H9 (cell line): ENCODE results near the gene ZBTB9. TPM values are rescaled to one million over a fixed set of nuclear protein-coding genes. Genes with fewer than 3 reads are reported as not detected.

Source experiments
- DNase-seq: peaks from one replicate; pipeline ENCODE4 v3.0.0-alpha.2; 2017
- H2AFZ ChIP-seq: one replicate; pipeline ENCODE4 v1.6.1; 2013; ENCODE audit warnings: mild to moderate bottlenecking, low read length, control low read depth, moderate library complexity
- H2AK5ac ChIP-seq: 2 replicates; pipeline ENCODE4 v1.6.1; 2013; ENCODE audit warnings: low read length, control low read depth, mixed read lengths; ENCODE audit not compliant: insufficient read length
- H2BK120ac ChIP-seq: one replicate; pipeline ENCODE4 v1.6.1; 2013; ENCODE audit warnings: low read depth, mild to moderate bottlenecking, low read length, control low read depth, inconsistent platforms; ENCODE audit not compliant: poor library complexity, severe bottlenecking
- H2BK12ac ChIP-seq: 2 replicates; pipeline ENCODE4 v1.6.1; 2013; ENCODE audit warnings: low read length, control low read depth, mixed read lengths, low read depth; ENCODE audit not compliant: insufficient read length
- H2BK15ac ChIP-seq: 2 replicates; pipeline ENCODE4 v1.6.1; 2013; ENCODE audit warnings: low read depth, low read length, control low read depth
- H2BK20ac ChIP-seq: one replicate; pipeline ENCODE4 v1.6.1; 2013; ENCODE audit warnings: low read depth, mild to moderate bottlenecking, low read length, control low read depth, inconsistent platforms; ENCODE audit not compliant: poor library complexity, severe bottlenecking
- H2BK5ac ChIP-seq: 2 replicates; pipeline ENCODE4 v1.6.1; 2013; ENCODE audit warnings: low read length, control low read depth, mixed read lengths; ENCODE audit not compliant: insufficient read length
- H3K14ac ChIP-seq: 2 replicates; pipeline ENCODE4 v1.6.1; 2013; ENCODE audit warnings: low read length, control low read depth; ENCODE audit not compliant: insufficient read depth
- H3K18ac ChIP-seq: 2 replicates; pipeline ENCODE4 v1.6.1; 2013; ENCODE audit warnings: low read depth, mild to moderate bottlenecking, mixed read lengths, low read length, control low read depth; ENCODE audit not compliant: insufficient read length
- H3K23ac ChIP-seq: 2 replicates; pipeline ENCODE4 v1.6.1; 2013; ENCODE audit warnings: low read length, control low read depth, mixed read lengths, low read depth; ENCODE audit not compliant: insufficient read length
- H3K23me2 ChIP-seq: 2 replicates; pipeline ENCODE4 v1.6.1; 2013; ENCODE audit warnings: low read depth, mild to moderate bottlenecking, mixed read lengths, low read length, control low read depth; ENCODE audit not compliant: insufficient read length, poor library complexity, severe bottlenecking
- H3K27ac ChIP-seq: 2 replicates; pipeline ENCODE4 v1.5.1; 2013; ENCODE audit warnings: low read length, control low read depth, mixed read lengths, low read depth; ENCODE audit not compliant: insufficient read length
- H3K27me3 ChIP-seq: 2 replicates; pipeline ENCODE4 v1.6.1; 2013; ENCODE audit warnings: low read length, control low read depth, inconsistent platforms; ENCODE audit not compliant: insufficient read depth
- H3K4ac ChIP-seq: 2 replicates; pipeline ENCODE4 v1.6.1; 2013; ENCODE audit warnings: low read depth, mild to moderate bottlenecking, control low read depth, inconsistent platforms, low read length, moderate library complexity
- H3K4me1 ChIP-seq: 2 replicates; pipeline ENCODE4 v1.6.1; 2013; ENCODE audit warnings: low read length, control low read depth, inconsistent platforms; ENCODE audit not compliant: insufficient read depth
- H3K4me2 ChIP-seq: 2 replicates; pipeline ENCODE4 v1.6.1; 2013; ENCODE audit warnings: low read length, control low read depth, mixed read lengths; ENCODE audit not compliant: insufficient read length, insufficient read depth
- H3K56ac ChIP-seq: 2 replicates; pipeline ENCODE4 v1.6.1; 2013; ENCODE audit warnings: low read depth, mild to moderate bottlenecking, mixed read lengths, low read length, control low read depth; ENCODE audit not compliant: insufficient read length
- H3K79me1 ChIP-seq: 2 replicates; pipeline ENCODE4 v1.6.1; 2013; ENCODE audit warnings: low read depth, mild to moderate bottlenecking, moderate library complexity, low read length, control low read depth, inconsistent platforms; ENCODE audit not compliant: insufficient read depth, poor library complexity, severe bottlenecking
- H3K79me2 ChIP-seq: 2 replicates; pipeline ENCODE4 v1.6.1; 2013; ENCODE audit warnings: low read length, control low read depth, inconsistent platforms; ENCODE audit not compliant: insufficient read depth
- H3K9ac ChIP-seq: 2 replicates; pipeline ENCODE4 v1.6.1; 2013; ENCODE audit warnings: low read length, control low read depth, mixed read lengths; ENCODE audit not compliant: insufficient read length; ENCODE audit errors: extremely low read depth
- H3K9me3 ChIP-seq: one replicate; pipeline ENCODE4 v1.6.1; 2013; ENCODE audit warnings: low read depth, low read length, inconsistent platforms; ENCODE audit not compliant: control insufficient read depth
- H3T11ph ChIP-seq: one replicate; pipeline ENCODE4 v1.6.1; 2013; ENCODE audit warnings: mild to moderate bottlenecking, low read length, control low read depth, inconsistent platforms
- H4K20me1 ChIP-seq: one replicate; pipeline ENCODE4 v1.6.1; 2013; ENCODE audit not compliant: control insufficient read depth, insufficient read length, insufficient read depth
- H4K5ac ChIP-seq: 2 replicates; pipeline ENCODE4 v1.6.1; 2013; ENCODE audit warnings: low read depth, mild to moderate bottlenecking, mixed read lengths, low read length, control low read depth; ENCODE audit not compliant: insufficient read length
- H4K8ac ChIP-seq: replicated peaks from 2 replicates; pipeline ENCODE4 v1.6.1; 2013; ENCODE audit warnings: low read length, control low read depth, mixed read lengths, low read depth; ENCODE audit not compliant: insufficient read length
- H4K91ac ChIP-seq: 2 replicates; pipeline ENCODE4 v1.6.1; 2013; ENCODE audit warnings: low read depth, mild to moderate bottlenecking, moderate library complexity, mixed read lengths, low read length, control low read depth; ENCODE audit not compliant: insufficient read length
- H3K27ac Mint-ChIP-seq, 3 experiments: 2 replicates in 2 of 3; 3 replicates in 1 of 3; pipeline ENCODE4 v1.8.0; 2020 to 2021; ENCODE audit warnings: mixed read lengths in 3 of 3, mild to moderate bottlenecking in 1 of 3, moderate library complexity in 1 of 3
- H3K27me3 Mint-ChIP-seq: 2 replicates; pipeline ENCODE4 v1.8.0; 2021; ENCODE audit warnings: low read depth, mild to moderate bottlenecking, moderate library complexity, mixed read lengths
- H3K36me3 Mint-ChIP-seq, 3 experiments: 2 replicates in 2 of 3; 3 replicates in 1 of 3; pipeline ENCODE4 v1.8.0; 2020 to 2021; ENCODE audit warnings: low read depth in 3 of 3, mixed read lengths in 3 of 3; ENCODE audit not compliant: insufficient read depth in 1 of 3
- H3K4me1 Mint-ChIP-seq, 2 experiments: 2 replicates each; pipeline ENCODE4 v1.8.0; 2020; ENCODE audit warnings: mixed read lengths in 2 of 2
- H3K4me3 Mint-ChIP-seq, 2 experiments: 2 replicates in 1 of 2; 3 replicates in 1 of 2; pipeline ENCODE4 v1.8.0; 2020 to 2021; ENCODE audit warnings: mild to moderate bottlenecking in 2 of 2, mixed read lengths in 2 of 2, moderate library complexity in 1 of 2
- H3K9me3 Mint-ChIP-seq, 2 experiments: 2 replicates in 1 of 2; 3 replicates in 1 of 2; pipeline ENCODE4 v1.8.0; 2020; ENCODE audit warnings: mild to moderate bottlenecking in 2 of 2, mixed read lengths in 2 of 2, moderate library complexity in 1 of 2
- CTCF ChIP-seq: fragments of 200-600 bp; sonication (generic); conservative IDR thresholded peaks from 3 replicates; pipeline ENCODE4 v1.8.0; 2021; ENCODE audit warnings: antibody characterized with exemption, mild to moderate bottlenecking
- WGBS: extraction: QIAGEN DNeasy Blood & Tissue Kit; methylation state at CpG from one replicate; pipeline ENCODE4 v1.1.7; 2013; ENCODE audit warnings: missing lambda C conversion rate, low lambda C conversion rate, mixed read lengths; ENCODE audit not compliant: insufficient read length; ENCODE audit errors: extremely low coverage; 5-methylcytosine and 5-hydroxymethylcytosine counted together
- total RNA-seq: library from RNA; stranded (reverse); gene quantifications from 2 replicates; pipeline ENCODE4 v1.2.1, GENCODE V29; 2021

The ZBTB9 gene
- total RNA-seq, 1 experiment from 2014 or later, result 53.1 TPM

DNA sequence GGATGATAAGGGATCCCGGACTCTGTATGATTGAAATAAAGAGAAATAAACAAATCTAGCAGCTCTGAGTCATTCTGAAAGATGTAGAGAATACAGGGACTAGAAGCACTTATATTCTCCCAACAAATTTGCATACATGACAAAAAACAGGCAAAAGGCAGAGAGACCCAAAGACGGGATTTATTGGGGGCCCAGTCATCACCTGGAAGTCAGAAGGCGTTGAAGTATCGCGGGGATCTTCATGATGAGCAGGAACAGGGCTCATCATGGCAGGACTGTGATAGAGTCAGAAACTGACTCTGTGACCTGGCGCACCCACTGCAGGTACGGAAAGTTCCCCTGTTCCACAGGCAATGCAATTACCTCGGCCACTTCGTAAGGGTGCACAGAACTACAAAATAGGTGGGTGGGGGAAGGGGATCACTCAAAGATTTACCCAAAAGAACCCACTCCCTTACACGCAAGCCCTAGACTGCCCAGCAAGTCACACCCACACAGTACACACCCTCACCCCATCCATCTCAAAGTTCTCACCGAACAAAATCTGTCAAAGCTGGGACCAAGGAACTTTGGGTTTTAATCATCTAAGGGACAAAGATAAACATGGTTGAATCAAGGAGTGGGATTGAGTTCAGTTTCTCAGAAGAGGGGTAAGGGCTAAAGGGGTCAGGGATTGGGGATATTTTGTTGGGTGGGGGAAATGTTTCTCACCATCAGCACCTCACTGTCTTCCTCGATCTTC is 37.8 kb upstream of the ZBTB9 start:
- Histone ChIP-seq H3K4ac (no peak overlapping the region), H3K9ac (peak overlapping the region; percentile 81), H2BK120ac (no peak overlapping the region), H3K4me2 (peak overlapping the region; percentile 96), H3K27me3 (no peaks in the 10 kb centered on the region), H4K91ac (no peak overlapping the region), H4K20me1 (no peaks in the 10 kb centered on the region), H3K79me2 (peaks cover 10% of the 10 kb centered on the region; the same call in 1 of the 2 replicates), H2BK20ac (no peak overlapping the region), H3K18ac (no peak overlapping the region), H2BK15ac (no peak overlapping the region), H3K4me1 (peaks cover 3% of the 10 kb centered on the region; the same call in 1 of the 2 replicates), H3K9me3 (no peaks in the 10 kb centered on the region), H3K23me2 (peaks cover 21% of the 10 kb centered on the region), H4K5ac (no peak overlapping the region), H3T11ph (no peak overlapping the region), H3K27ac (no peak overlapping the region), H4K8ac (no peak overlapping the region), H2BK5ac (no peak overlapping the region), H2BK12ac (no peak overlapping the region), H3K79me1 (no peaks in the 10 kb centered on the region), H3K23ac (no peak overlapping the region), H2AFZ (no peak overlapping the region), H2AK5ac (no peak overlapping the region), H3K14ac (no peak overlapping the region), H3K56ac (no peak overlapping the region)
- TF ChIP-seq CTCF, result no peak
- WGBS, result no CpG with 5 or more reads among the region's 12 CpGs
- DNase-seq, result no peak
- H3K4me3 Mint-ChIP-seq, result peak overlapping the region; percentile 97 to 98
- peaks cover 46 to 59% of the 10 kb centered on the region in 2 experiments for H3K4me1 Mint-ChIP-seq
- H3K9me3 Mint-ChIP-seq, result no peaks in the 10 kb centered on the region
- H3K27ac Mint-ChIP-seq, result peak overlapping the region in 2 of 3 experiments; percentile 48 to 97; a peak in 4 of 7 replicates
- H3K27me3 Mint-ChIP-seq, result peaks cover 1% of the 10 kb centered on the region
- H3K36me3 Mint-ChIP-seq, result peaks cover 30 to 52% (median 50%) of the 10 kb centered on the region in 3 experiments
